ENCODE results near the gene TMEM37.

Gene TMEM37

DNA sequence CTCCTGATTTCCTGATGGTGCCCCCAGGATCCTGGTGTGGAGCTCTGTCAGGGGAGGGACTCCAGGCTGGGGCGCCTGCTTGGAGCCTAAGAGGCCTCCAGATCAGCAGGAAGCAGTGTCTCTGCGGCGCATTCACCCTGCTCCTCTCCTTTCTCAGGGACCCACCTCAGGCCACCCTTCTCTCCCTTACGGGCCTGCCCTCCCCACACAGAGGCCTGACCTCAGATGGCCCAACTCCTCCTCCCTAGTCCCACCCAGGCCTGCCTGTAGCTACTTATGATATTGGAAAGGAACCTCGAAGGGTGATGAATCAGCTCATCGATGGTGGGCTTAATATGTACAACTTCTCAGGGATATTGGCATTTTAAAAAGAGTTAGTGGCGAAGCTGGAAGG, 10.6 kb downstream of the TMEM37 start:
- H3K27me3 ChIP-seq (ENCODE audit: control insufficient read depth, insufficient read depth, low read length), result no peaks in the 10 kb centered on the region
- no peaks in the 10 kb centered on the region for H3K9me3 ChIP-seq (ENCODE audit: control insufficient read depth, insufficient read depth, low read depth, low read length)
- H3K27ac ChIP-seq (ENCODE audit: low read depth, low read length), result no peak overlapping the region
- no peaks in the 10 kb centered on the region for H3K36me3 ChIP-seq (ENCODE audit: control insufficient read depth, insufficient read depth, low read length)
- H3K4me3 ChIP-seq (ENCODE audit: low read depth, low read length), result no peak overlapping the region
- no peak overlapping the region for H3K9ac ChIP-seq (ENCODE audit: low read length)
- H3K4me1 ChIP-seq (ENCODE audit: control insufficient read depth, insufficient read depth, low read length), result peaks cover 7% of the 10 kb centered on the region; the same call in 1 of the 2 replicates

DNA sequence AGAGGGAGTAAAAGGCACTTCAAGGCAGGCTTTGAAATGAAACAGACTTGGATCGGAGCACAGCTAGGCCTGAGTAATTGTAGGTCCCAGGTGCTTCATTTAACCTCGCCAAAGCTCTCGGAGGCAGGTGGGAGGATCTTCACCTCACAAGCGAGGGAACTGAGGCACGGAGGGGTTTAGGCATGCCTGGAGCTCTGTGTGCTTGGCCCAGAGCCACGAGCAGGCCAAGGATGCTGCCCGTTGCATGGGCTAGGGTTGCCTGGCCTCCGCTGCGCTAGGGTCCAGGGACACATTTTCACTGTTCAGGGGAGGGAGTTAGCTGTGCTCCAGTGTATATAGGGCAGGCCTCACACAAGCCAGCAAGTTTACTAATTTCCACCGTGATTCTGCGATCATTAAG, 11.2 kb downstream of the TMEM37 start:
- Histone ChIP-seq H3K27ac (ENCODE audit: low read depth, low read length) (no peak overlapping the region), H3K9me3 (ENCODE audit: control insufficient read depth, insufficient read depth, low read depth, low read length) (no peaks in the 10 kb centered on the region), H3K27me3 (ENCODE audit: control insufficient read depth, insufficient read depth, low read length) (no peaks in the 10 kb centered on the region), H3K4me3 (ENCODE audit: low read depth, low read length) (no peak overlapping the region), H3K9ac (ENCODE audit: low read length) (no peak overlapping the region), H3K36me3 (ENCODE audit: control insufficient read depth, insufficient read depth, low read length) (no peaks in the 10 kb centered on the region), H3K4me1 (ENCODE audit: control insufficient read depth, insufficient read depth, low read length) (peaks cover 7% of the 10 kb centered on the region; the same call in 1 of the 2 replicates)

DNA sequence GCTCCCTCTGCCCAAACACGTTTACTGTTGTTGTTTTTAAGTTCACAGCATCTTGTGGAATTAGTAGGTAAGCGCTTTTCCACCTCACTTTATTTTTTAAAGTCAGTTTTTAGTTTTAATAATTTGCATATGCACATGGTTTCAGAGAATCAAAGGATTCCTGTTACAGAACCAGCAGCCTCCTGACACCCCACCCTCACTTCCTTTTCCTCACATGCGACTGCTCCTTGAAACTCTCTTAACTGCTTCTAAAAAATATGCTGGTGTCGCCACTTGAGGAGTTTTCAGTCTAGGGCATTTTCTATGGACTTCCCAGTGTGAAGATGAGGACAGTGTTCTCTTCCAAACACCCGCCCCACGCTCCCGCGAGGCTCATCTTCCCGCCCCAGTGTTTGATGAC, 14.4 kb downstream of the TMEM37 start:
- Histone ChIP-seq H3K27me3 (ENCODE audit: control insufficient read depth, insufficient read depth, low read length) (0 out of 2 replicates have a peak, but pooled peaks cover 3% of the 10 kb centered on the region), H3K27ac (ENCODE audit: low read depth, low read length) (no peak overlapping the region), H3K36me3 (ENCODE audit: control insufficient read depth, insufficient read depth, low read length) (no peaks in the 10 kb centered on the region), H3K9me3 (ENCODE audit: control insufficient read depth, insufficient read depth, low read depth, low read length) (no peaks in the 10 kb centered on the region), H3K4me1 (ENCODE audit: control insufficient read depth, insufficient read depth, low read length) (peaks cover 17% of the 10 kb centered on the region), H3K4me3 (ENCODE audit: low read depth, low read length) (no peak overlapping the region), H3K9ac (ENCODE audit: low read length) (no peak overlapping the region)

DNA sequence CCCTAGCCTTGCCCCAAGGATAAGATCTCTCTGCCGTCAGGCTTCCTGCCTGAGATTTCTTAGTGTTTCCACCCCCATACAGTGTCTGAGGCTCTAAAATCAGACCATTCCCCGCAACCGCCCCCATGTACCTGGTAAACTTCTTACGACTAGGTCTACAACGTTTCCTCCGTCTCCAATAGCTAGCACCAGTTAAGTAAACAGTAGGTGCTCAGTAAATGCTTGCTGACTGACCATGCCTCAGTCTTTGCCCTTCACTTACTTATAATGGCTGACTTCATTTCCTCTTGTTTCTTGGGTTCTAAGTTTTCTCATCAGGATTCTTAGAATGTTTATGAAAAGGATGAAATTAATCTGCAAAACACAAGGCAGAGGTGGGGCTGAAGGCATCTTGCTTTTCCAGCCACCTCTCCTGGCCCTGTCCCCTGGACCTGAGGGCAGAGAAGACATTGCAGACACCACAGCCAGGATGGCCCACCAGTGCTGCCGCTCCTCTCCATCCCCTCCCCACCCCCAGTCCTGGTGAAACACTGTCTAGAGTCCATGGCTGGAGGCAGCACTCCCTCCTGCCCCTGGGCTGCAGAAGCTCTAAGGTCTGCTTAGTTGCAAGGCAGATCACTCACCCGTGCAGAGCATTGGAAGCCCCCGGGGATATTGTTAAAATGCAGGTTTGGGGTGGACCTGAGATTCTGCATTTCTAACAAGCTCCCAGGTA, 16.9 kb downstream of the TMEM37 start:
- peaks cover 17% of the 10 kb centered on the region for H3K4me1 ChIP-seq (ENCODE audit: control insufficient read depth, insufficient read depth, low read length)
- no peaks in the 10 kb centered on the region for H3K9me3 ChIP-seq (ENCODE audit: control insufficient read depth, insufficient read depth, low read depth, low read length)
- H3K36me3 ChIP-seq (ENCODE audit: control insufficient read depth, insufficient read depth, low read length), result no peaks in the 10 kb centered on the region
- 0 out of 2 replicates have a peak, but pooled peaks cover 3% of the 10 kb centered on the region for H3K27me3 ChIP-seq (ENCODE audit: control insufficient read depth, insufficient read depth, low read length)
- H3K9ac ChIP-seq (ENCODE audit: low read length), result no peak overlapping the region
- no peak overlapping the region for H3K4me3 ChIP-seq (ENCODE audit: low read depth, low read length)
- no peak overlapping the region for H3K27ac ChIP-seq (ENCODE audit: low read depth, low read length)

DNA sequence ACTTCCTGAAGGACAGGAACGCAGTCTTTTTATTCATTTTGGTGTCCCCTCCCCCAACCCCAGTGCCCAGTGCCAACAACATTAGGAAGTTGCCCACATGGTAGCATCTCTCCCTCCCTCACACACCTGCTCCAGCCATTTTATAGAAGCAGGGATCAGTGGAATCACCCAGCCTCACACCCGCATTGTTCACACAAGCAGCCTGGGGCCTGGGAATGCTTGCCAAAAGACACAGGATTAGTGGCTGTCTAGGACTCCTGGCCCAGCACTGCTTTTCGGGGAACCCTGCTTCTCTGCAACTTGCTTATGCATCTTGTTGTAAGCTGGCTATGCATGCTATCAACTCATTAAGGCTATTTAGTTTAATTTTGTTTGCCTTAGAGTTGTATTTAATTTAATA, 17.9 kb downstream of the TMEM37 start:
- H3K9me3 ChIP-seq (ENCODE audit: control insufficient read depth, insufficient read depth, low read depth, low read length), result no peaks in the 10 kb centered on the region
- H3K36me3 ChIP-seq (ENCODE audit: control insufficient read depth, insufficient read depth, low read length), result no peaks in the 10 kb centered on the region
- H3K4me1 ChIP-seq (ENCODE audit: control insufficient read depth, insufficient read depth, low read length), result peaks cover 17% of the 10 kb centered on the region
- no peak overlapping the region for H3K9ac ChIP-seq (ENCODE audit: low read length)
- 0 out of 2 replicates have a peak, but pooled peaks cover 3% of the 10 kb centered on the region for H3K27me3 ChIP-seq (ENCODE audit: control insufficient read depth, insufficient read depth, low read length)
- no peak overlapping the region for H3K4me3 ChIP-seq (ENCODE audit: low read depth, low read length)
- H3K27ac ChIP-seq (ENCODE audit: low read depth, low read length), result no peak overlapping the region

DNA sequence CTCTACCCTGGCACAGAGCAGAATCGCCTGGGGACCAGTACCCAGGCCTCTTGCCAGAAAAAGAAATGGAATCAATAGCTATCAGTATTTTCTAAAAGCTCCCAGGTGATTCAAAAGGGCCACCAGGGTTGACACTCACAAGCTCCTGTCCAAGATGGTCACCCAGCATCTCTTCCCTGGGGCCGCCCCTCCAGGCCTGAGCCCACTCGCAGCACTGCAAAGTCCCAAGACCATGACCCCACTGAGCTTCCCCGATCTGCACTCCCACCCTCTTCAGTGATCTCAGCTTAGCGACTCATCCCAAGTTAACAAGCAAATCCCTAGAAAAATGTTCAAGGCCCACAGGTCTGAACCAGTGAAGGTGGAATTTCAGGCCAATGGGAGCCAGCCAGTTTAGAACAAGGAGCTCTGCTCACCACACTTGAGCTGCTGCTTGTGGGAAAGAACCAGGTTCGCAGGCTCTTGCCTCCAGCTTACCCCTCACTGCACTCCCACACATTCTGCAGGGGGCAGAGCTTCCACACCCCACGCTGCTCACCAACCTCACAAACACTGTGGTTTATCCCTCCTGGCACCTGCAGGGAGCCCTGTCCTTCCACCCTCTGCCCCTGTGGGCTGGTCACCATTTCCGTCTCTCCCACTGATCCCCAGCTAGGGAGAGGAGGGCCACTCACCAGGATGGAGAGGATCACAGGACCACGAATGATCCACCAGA, 19.8 kb downstream of the TMEM37 start:
- Histone ChIP-seq H3K27ac (ENCODE audit: low read depth, low read length) (no peak overlapping the region), H3K4me3 (ENCODE audit: low read depth, low read length) (no peak overlapping the region), H3K27me3 (ENCODE audit: control insufficient read depth, insufficient read depth, low read length) (0 out of 2 replicates have a peak, but pooled peaks cover 3% of the 10 kb centered on the region), H3K36me3 (ENCODE audit: control insufficient read depth, insufficient read depth, low read length) (no peaks in the 10 kb centered on the region), H3K4me1 (ENCODE audit: control insufficient read depth, insufficient read depth, low read length) (peaks cover 9% of the 10 kb centered on the region), H3K9me3 (ENCODE audit: control insufficient read depth, insufficient read depth, low read depth, low read length) (no peaks in the 10 kb centered on the region), H3K9ac (ENCODE audit: low read length) (no peak overlapping the region)

DNA sequence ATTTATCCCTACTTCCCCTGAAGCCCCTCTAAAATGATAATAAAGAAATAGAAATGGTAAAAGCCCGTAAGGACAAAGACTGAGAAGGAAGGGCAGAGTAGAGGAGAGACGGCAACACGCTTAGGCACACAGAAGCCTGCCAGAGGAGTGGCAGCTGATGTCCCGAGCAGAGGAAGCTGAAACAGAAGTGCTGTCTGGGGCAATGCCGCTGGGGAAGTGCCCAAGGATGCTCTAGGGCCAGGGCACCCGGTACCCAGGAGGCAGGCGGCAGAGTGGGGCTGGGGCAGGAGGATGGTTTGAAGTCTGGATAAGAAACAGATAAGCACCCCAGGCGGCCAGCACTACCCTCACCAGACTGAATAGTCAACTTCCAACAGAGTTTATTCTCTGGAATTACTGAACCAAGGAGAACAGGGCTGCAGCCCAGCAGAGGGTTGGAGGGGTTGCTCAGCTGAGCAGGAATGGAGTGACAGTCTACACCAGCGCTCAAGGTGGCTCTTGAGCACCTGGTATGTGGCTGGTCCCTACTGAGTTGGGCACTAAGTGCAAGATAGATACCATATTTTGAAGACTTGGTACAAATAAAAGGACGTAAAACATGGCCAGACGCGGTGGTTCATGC, 22.4 kb downstream of the TMEM37 start:
- no peak overlapping the region for H3K4me3 ChIP-seq (ENCODE audit: low read depth, low read length)
- no peak overlapping the region for H3K27ac ChIP-seq (ENCODE audit: low read depth, low read length)
- peaks cover 4% of the 10 kb centered on the region; the same call in 1 of the 2 replicates for H3K4me1 ChIP-seq (ENCODE audit: control insufficient read depth, insufficient read depth, low read length)
- H3K9me3 ChIP-seq (ENCODE audit: control insufficient read depth, insufficient read depth, low read depth, low read length), result no peaks in the 10 kb centered on the region
- no peaks in the 10 kb centered on the region for H3K36me3 ChIP-seq (ENCODE audit: control insufficient read depth, insufficient read depth, low read length)
- no peak overlapping the region for H3K9ac ChIP-seq (ENCODE audit: low read length)
- H3K27me3 ChIP-seq (ENCODE audit: control insufficient read depth, insufficient read depth, low read length), result no peaks in the 10 kb centered on the region

DNA sequence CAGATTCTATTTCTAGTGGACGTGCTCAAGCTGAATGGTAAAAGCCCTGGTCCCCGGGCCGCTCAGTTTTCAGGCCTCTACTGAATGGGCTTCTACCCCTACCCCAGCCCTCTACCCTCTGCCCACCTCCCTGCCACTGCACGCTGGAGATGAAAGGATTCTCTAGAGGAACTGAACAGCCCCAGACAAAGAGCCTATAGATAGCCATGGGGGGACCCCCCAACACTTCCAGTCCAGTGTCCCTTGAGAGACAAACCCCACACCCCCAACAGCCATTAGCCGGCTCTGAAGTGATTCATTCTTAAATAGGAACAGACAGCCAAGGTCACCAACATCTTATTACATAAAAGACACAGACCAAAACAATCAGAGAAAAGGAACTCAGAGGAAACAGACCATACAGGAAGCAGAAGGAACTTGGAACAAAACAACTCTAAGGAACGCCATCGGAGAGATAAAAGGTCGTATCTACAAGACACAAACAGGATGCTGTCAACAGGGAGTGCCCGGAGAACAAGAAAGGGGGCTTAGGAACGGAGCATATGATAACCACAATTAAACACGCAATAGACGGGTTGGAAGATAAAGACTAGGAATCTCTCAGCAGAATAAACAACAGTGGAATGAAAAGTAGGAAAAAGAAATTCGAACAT, 23.5 kb downstream of the TMEM37 start:
- no peak overlapping the region for H3K4me3 ChIP-seq (ENCODE audit: low read depth, low read length)
- no peak overlapping the region for H3K27ac ChIP-seq (ENCODE audit: low read depth, low read length)
- H3K36me3 ChIP-seq (ENCODE audit: control insufficient read depth, insufficient read depth, low read length), result no peaks in the 10 kb centered on the region
- no peaks in the 10 kb centered on the region for H3K4me1 ChIP-seq (ENCODE audit: control insufficient read depth, insufficient read depth, low read length)
- H3K9me3 ChIP-seq (ENCODE audit: control insufficient read depth, insufficient read depth, low read depth, low read length), result no peaks in the 10 kb centered on the region
- H3K27me3 ChIP-seq (ENCODE audit: control insufficient read depth, insufficient read depth, low read length), result no peaks in the 10 kb centered on the region
- H3K9ac ChIP-seq (ENCODE audit: low read length), result no peak overlapping the region

DNA sequence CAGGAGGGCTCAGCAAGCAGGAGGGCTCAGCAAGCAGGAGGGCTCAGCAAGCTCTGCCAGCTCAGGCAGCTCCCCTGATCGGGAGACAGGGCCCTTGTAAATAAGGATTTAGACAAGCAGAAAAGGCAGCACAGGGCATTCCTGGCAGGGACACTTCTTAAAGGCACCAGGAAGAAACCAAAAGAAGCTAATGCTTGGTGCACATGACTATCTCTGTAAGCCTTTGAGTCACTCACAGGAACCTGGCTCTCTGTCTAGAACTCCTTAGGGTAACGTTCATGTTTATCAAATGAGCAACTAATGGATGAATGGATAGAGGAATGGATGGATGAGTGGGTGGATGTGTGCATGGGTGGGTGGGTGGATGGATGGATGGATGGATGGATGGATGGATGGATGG, 28.4 kb downstream of the TMEM37 start:
- no peak overlapping the region for H3K4me3 ChIP-seq (ENCODE audit: low read depth, low read length)
- H3K4me1 ChIP-seq (ENCODE audit: control insufficient read depth, insufficient read depth, low read length), result peaks cover 2% of the 10 kb centered on the region; the same call in 1 of the 2 replicates
- no peaks in the 10 kb centered on the region for H3K27me3 ChIP-seq (ENCODE audit: control insufficient read depth, insufficient read depth, low read length)
- no peaks in the 10 kb centered on the region for H3K36me3 ChIP-seq (ENCODE audit: control insufficient read depth, insufficient read depth, low read length)
- no peaks in the 10 kb centered on the region for H3K9me3 ChIP-seq (ENCODE audit: control insufficient read depth, insufficient read depth, low read depth, low read length)
- no peak overlapping the region for H3K27ac ChIP-seq (ENCODE audit: low read depth, low read length)
- H3K9ac ChIP-seq (ENCODE audit: low read length), result no peak overlapping the region

DNA sequence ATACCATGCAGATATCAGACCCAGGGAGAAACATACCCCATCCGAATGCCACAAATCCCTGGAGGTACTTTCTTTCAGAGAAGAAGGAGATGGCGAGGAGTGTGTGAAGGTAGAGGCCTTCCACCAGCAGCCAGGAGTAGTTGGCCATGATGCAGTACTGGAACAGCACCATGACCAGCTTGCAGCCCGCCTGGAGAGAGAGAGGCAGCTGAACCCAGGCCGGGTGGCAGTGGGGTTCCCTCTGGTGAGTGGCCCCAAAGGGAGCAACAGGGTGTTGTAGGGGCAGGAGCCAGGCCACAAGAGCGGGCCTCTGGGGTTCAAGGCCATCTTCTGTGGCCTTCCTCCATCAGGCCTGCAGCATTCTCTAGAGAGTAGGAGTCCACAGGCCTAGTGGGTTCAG, 30.2 kb downstream of the TMEM37 start:
- Histone ChIP-seq H3K9me3 (ENCODE audit: control insufficient read depth, insufficient read depth, low read depth, low read length) (no peaks in the 10 kb centered on the region), H3K27me3 (ENCODE audit: control insufficient read depth, insufficient read depth, low read length) (no peaks in the 10 kb centered on the region), H3K4me1 (ENCODE audit: control insufficient read depth, insufficient read depth, low read length) (peaks cover 2% of the 10 kb centered on the region; the same call in 1 of the 2 replicates), H3K27ac (ENCODE audit: low read depth, low read length) (no peak overlapping the region), H3K4me3 (ENCODE audit: low read depth, low read length) (no peak overlapping the region), H3K36me3 (ENCODE audit: control insufficient read depth, insufficient read depth, low read length) (no peaks in the 10 kb centered on the region), H3K9ac (ENCODE audit: low read length) (no peak overlapping the region)
